ENCODE measurements around the gene MX1.

The MX1 gene

DNA sequence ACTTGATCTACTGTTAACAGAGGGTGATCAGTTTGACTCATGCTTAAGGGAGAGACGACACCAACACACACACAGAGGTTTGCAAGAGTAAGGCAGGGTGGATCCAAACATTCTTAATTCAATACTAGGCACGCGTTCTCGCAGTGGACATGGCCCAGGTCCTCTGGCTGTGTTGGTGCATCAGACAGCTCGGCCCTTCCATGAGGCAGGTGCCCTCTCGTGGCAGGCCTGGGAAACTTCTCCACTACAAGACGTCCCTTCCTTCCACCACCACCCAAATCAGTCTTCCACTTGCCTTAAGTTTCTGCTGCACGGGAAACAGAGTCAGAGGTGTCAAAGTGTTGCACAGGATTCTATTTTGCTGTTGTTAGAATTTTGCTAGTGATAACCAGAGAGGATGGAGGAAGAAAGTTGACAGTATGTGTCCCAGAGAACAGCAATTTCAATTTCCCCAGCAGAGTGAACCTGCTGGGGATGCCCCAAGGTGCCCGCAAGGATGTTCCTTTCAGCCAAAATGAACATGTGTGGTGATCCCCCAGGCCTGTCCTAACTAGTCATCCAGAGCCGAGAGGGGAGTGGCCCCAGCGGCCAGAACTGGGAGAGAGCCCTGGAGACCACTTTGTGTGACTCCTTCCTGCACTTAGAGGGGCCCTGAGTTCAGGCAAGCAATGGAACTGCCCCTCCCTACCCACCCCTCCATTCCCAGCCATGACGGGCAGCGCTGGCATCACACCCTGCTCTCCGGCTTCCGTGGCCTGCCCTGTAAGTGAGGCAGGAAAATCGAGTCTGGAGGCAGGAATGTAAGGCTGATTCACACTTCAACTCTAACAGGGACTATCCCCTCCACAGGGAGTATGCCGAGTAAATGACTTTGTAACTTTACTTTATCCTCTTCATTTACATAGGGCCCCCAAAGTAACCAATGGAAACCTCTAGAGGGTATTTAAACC, 34.8 kb downstream of the MX1 start:
- peak in 1 of 2 experiments; percentile 19 for DNase-seq

DNA sequence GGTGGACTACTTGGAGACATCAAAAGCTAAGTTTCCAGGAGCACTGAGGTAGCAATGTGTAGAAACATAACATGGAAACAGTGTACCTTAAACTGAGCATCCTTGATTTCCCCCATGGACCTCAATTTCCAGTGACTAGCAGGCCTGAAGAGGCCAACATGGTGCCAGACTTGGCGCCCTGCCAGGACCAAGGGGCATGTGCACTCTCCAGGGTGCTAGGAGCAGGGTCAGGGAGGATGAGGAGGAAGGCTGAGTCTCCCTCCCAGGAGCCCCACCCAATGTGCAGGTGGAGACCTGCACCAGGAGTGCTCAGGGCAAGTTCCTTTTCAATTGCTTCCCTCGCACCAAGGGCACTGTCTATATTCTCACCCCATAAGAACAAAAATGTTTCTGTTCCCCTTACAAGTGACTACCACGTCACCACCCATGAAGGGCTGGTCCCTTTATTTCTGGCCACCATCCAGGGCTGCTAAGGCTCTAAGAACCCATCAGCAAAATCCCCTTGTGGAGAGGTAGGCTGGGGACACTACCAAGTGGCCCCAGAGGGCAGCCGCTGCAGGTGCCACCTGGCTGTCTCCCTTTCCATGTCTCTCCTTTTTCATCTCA, 39.2 kb downstream of the MX1 start:
- DNase-seq, result no peak

DNA sequence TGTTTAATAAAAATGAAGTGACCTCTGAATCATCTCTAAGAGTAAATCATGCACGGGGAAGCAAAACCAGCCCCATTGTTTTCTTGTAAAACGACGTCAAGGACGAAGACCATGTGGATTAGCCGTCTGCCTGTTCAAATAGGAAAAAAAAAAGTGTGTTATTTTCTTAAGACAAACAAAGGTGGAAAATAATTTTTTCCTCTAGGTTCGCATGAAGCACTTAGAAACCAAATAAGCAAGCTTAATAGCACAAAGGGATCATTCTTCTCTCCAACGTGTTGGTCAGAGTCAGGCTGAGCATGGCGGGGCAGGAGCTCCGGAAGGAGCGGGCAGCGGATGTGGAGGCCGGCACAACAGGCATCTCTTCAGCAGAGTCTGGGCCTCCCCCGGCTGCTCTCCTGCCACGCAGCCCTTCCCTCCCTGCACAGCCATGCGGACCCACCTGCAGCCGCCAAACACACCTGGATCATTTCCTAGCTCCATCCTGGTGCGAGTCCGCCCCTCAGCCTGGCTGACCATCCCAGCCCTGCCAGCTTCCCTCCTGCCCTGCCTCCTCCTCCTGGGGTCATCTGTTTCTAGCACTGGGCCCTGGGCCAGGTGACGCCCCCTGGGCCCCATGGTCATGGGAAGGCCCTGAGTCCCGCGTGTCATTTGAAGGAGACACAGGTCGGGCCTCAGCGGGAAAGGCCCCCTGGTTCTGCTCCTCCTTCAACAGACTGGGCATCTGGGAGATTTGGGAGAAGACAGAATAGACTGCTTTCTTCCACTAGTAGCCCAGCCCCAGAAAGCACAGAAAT, 40.2 kb downstream of the MX1 start:
- no peak for DNase-seq

DNA sequence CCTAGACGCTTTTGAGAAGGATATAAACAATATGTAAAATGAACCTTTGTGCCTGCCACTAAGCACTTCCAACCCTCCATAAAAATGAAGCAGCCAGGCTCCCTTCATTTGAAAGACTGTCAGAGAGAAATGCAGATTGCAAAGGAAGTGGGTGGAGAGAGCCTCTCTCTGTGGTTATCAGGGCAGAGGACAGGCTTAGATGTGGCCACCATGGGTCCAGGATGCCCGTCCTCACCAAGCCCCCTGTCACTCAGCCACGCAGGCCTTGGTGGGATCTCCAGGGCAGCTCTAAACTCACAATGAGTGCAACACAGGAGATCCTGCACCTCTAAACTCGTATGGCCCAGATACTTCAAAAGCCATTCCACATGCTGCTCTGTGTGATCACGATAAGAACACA, 44.0 kb downstream of the MX1 start:
- DNase-seq, result no peak

DNA sequence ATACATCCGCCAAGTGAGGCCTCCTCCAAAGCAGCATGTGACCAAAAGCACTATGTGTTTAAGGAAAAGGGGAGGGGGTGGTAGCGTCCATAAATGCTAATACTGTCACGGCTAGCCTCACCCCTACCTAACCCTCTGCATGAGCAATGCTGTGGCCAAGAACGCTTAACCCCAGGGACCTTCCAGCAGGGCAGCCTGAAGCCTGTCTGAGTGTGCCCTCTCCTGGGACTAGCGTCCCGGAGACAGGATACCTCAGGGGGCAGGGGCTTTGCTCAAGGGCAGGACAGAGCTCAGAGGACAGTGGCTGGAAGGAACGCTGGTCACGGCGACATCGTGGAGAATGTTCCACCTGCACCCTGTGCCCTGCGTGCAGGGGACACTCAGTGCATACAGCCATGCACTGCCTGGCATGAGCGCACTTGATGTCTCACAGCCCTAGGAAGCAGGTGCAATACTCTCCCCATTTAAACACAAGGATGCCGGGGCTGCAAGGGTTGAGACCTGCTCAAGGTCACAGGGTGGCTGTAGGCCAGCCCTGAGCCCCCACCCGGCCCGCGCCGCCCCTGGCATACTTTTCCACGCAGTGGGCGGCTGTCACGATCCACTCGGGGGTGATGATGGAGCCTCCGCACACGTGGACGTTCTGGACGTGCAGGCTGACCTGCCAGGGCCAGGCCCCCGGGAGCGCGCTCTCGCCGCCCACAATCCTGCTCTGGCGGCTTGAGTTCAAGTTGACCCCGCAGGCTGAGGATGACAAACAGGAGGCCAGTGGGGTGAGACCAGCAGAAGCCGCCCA, 46.9 kb downstream of the MX1 start:
- DNase-seq, result no peak

DNA sequence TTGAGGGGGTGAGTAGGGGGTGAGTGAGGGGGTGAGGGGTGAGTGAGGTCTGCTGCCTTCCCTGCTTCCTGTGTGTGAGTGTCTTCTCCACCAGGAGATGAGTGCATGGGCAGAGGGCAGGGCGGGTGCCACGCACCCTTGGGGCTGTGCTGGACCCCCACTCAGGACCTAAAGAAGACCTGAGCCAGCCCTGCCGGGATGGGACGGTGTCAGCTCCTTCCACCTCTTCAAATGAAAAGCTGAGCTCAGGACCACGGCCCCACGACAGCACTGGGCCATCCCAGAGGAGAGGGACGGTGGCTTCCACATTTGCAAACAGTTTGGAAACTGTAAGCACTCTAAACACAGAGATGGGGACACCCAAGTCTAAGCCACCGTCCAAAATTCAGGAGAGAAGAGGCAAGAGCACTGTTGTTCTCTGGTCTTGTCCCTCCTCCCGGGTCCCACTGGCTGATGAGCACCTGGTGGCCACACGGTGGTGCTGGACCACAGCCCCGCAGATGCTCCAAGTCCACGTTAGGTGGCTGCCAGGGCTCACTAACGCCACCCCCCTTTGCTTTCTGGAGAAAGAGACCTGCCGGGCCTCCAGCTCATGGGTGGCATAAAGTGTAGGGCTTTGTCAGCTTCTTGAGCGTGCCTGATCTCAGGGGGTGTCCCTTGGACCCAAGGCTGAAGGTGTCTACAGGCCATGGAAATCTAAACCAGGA, 49.8 kb downstream of the MX1 start:
- DNase-seq, result no peak

DNA sequence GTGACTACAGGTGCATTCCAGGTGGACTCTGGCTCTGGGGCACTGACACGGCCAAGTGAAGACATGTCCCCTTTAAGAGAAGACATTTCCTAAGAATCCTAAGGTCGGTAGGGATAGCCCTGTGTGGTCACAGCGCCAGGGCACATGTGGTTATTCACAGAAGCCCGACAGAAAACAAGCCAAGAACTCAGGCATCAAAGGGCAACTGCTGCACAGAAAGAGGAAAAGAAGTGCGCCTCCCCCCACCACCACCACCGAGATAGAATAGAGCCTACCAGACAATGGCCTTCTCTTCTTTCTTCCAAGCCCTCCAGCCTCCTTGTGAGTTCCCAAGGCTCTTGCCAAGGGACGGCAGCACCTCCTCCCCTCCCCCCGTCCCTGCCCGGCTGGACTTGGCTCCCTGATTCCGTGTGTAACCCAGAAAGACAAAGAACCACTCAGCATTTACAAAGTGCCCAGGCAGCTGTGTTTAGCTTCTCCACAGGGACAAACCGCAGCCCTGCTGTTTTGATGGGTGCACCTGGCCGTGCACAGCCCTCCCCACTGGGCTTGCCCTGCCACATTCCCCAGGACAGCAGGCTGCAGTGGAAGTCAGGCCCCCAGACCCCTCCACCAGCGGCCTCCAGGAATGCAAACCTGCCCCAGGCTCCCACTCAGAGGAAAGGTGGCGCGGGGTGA, 51.7 kb downstream of the MX1 start:
- no peak for DNase-seq

DNA sequence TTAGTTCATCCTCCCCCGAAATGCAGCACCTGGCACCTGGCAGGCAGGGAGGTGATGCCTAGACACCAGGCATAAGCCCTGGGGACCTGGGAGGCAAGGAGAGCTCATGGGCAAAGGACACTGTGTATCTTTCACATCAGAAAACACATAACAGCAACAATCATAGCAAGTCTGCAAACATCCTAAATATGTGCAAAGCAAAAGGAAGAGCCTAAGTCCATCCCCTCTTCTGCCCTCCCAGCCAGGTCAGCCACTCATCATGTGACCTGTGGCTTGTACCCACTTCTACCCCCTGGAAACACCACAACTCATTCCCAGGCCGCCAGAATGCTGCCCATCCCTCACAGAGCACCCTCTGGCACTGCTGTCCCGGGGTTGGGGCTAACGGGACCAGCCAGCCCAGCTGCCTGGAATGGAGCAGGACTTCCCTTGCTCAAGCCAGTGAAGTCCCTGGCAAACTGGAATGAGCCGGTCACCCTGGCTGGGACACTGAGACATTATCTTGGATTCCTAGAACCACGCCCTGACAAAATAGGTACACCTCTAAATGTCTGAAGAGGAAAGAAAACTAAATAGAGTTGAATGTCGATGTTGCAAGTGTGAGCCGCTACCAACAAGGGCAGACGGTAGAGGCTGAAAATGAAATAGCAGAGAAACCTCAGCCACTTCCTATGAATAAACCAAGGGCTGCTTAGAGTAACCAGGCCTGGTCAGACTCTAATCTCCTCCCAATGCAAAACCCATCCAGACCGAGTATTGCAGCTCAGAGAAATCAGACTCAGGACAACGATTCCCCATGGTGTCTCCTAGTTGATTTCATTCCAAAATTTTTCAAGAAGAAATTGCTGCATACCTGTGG, 52.5 kb downstream of the MX1 start:
- DNase-seq, result no peak

DNA sequence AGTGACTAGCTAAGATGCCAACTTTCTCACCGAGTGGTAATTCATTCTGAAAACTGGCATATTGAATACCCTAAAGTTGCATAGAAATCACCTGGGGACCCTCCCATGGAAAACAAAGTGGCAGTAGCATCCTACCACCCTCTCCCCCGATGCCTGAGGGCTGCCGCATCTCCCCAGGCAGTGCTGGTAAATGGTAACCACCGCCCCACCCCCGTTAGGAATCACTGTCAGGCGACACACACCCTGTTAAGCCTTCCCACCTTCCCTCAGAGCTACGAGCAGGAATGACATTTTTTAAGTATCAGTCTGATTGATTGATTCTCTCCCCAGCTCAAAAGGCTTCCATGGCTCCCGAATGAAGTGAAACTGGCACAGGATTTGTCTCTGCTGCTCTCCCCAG, 53.6 kb downstream of the MX1 start:
- DNase-seq, result no peak

DNA sequence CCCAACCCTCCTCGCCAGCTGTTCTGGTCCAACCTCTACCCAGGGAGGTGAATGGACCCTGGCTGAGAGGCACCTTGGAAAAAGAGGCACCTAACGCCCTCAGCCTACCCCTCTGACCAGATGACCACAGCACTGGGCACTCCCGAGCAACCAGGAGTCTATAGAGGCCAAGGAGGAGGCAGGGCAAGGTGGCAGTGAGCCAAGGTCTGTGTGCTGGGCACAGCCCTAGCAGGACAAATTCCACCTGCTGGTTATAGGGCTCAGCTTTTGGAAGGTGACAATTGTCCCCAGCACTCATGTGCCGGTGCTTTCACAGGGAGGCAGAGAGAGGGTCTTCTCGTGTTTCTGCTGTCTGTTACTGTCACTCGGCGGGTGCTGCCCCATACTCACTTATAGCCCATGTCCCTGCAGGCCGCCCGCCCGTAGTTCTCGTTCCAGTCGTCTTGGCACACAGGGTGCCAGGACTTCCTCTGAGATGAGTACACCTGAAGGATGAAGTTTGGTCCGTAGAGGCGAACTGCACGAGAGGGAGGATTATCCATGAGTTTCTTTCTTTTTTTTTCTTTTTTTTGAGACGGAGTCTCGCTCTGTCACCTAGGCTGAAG, 54.1 kb downstream of the MX1 start:
- no peak for DNase-seq

DNA sequence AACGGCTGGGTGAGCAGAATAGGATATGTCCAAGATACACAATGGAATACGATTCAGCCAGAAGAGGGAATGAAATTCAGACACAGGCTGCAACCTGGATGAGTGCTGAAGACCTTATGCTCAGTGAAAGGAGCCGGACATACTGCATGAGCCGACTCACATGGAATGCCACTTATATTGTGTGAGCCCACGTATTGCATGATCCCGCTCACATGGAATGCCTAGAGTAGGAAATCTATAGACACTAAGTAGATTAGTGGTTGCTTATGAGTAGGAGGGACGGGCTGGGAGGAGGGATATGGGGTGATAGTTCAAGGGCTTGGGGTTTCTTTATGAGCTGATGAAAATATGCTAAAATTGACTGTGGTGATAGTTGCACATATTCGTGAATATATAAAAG, 55.2 kb downstream of the MX1 start:
- no peak for DNase-seq

DNA sequence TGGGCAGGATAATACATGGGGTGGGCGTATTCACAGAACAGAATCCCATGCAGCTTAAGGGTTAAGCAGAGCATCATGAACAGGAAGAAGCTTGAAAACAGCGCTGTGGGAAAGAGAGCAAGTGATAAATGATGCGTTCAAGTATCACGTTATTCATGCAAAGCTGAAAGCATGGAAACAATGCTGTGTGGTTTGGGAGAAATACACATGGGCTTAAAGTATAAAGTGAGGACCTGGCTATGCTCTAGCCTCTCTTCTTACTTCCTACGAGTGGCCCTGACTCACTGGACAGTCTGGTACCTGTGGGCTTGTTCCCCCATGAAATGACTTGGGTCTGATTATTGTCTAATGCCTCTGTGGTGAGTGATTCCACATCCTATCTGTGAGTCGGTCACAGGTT, 56.3 kb downstream of the MX1 start:
- DNase-seq, result no peak

DNA sequence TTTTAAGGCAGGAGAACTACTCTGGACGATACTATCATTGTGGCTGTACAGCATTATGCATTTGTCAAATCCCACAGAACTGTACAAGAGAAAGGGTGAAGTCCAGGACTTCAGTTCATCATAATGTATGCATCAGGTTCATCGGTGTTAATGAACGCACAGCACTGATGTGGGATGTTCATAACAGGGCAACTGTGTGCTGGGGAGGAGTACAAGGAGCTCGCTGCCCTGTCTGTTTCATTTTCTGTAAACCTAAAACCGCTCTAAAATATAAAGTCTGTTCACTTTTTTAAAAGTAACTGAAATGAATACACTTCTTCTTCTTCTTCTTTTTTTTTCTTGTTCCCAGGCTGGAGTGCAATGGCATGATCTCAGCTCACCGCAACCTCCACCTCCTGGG, 56.9 kb downstream of the MX1 start:
- no peak for DNase-seq

DNA sequence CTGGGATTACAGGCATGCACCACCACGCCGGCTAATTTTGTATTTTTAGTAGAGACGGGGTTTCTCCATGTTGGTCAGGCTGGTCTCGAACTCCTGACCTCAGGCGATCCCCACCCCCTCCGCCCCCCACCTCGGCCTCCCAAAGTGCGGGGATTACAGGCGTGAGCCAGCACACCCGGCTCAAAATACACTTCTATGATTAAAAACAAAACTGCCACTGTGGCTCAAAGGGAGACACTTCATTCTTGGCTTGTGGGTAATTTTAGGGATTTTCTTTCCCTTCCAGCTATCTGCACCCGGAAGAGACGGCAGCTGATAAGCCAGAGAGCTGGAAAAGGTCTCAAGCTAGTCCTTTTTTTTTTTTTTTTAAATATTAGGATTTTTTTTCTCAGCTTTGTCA, 57.4 kb downstream of the MX1 start:
- DNase-seq, result no peak

DNA sequence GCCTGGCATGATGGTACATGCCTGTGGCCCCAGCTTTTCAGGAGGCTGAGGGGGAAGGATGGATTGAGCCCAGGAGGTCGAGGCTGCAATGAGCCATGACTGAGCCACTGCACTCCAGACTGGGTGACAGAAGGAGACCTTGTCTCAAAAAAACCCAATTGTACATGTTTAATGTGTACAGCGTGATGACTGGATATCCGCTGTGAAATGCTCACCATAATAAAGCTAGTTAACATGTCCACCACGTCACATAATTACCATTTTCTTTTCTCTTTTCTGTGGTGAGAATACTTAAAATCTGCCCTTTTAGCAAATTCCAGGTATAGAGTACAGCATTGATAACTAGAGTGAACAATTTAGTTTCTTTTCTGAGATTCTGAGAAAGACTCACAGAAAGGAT, 57.9 kb downstream of the MX1 start:
- no peak for DNase-seq

DNA sequence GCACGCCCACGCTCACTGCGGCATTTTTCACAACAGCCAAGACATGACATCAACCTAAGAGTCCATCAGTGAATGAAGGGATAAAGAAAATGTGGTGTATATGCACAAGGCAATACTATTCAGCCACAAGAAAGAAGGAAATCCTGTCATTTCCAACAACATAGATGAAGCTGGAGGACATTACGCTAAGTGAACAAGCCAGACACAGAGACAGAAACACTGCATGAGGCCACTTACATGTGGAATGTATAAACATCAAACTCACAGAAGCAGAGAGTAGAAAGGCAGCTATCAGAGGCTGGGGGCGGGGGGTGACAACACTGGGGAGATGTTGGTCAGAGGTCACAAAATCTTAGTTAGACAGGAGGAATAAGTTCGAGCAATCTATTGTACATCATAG, 61.0 kb downstream of the MX1 start:
- no peak for DNase-seq

DNA sequence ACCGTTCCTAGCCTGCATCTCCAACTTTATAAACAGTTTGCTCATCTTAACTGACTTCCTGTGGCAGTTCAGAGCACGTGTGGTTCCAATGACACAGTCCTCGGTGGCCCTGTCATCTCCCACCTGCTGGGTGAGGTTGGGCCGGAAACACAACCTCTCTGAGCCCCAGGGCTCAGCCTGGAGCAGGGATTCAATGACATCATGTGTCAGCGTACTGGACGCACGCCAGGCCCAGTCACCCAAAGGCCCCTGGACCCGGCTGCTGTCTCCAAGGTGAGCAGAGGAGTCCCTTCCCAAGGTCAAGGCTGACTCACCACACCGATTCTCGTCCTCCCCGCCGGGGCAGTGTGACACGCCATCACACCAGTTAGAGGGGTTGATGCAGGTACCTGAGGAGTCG, 62.0 kb downstream of the MX1 start:
- DNase-seq, result no peak

DNA sequence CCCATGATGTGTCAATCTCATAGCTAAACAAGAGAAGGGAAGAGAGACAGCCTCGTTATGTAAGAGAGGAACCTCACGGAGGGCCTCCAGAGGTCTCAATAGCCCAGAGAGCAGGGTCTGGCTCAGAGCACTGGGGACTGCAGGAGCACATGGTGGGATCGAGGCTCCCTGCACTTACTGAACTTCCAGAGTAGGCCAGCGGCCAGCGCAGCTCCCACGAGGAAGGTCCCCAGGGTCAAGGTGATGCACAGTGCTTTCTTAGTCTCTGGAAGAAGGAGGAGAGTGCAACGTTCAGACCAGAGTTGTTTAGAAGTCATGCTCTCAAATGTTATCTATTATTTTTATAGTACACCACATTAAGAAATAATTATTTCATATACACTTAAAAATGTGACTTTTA, 63.3 kb downstream of the MX1 start:
- no peak for DNase-seq

DNA sequence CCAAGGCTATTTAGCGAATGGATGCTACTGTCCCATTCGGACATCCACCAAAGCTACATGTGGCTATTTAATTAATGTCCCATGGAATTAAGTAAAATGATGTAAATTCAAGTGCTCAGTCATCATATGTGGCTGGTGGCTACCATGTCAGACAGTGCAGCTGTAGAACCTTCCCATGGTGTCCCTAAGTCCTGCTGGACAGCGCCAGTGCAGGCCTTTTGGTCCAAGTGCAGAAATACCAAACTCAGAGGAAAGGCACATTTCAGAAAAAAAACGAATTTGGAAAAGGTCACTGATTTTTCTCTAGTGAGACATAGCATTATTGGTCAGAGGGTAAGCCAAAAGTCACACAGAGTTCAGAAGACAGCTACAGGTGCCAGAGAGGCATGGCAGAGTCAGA, 64.3 kb downstream of the MX1 start:
- no peak for DNase-seq

DNA sequence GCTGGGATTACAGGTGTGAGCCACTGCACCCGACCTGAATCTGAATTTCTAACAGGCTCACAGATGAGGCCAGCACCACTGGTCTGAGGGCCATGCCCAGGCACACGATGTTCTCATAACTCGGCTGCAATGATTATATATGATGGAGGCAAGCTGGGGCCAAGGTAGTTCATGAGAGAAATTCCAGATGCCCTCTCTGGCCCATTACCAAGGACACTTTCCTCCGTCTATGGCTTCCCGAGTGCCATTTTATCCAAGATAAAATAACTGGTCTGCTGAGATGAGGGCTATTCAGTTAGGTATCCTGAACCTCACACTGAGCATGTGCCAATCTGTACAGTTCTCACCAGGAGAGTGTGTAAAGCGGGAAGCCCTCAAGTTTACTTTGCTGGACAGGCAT, 65.4 kb downstream of the MX1 start:
- DNase-seq, result no peak

All from NCI-H446 (cell line).